Fibroblast of skin of scalp (primary cell): Measurements from ENCODE around the gene PRM3.

Experiments used
- DNase-seq: peaks from one replicate; pipeline ENCODE4 v3.0.0-alpha.2; 2013

Gene PRM3

GRCh38 chr16:11242658-11243057, 30.8 kb downstream of the PRM3 start:
- no peak for DNase-seq

DNA sequence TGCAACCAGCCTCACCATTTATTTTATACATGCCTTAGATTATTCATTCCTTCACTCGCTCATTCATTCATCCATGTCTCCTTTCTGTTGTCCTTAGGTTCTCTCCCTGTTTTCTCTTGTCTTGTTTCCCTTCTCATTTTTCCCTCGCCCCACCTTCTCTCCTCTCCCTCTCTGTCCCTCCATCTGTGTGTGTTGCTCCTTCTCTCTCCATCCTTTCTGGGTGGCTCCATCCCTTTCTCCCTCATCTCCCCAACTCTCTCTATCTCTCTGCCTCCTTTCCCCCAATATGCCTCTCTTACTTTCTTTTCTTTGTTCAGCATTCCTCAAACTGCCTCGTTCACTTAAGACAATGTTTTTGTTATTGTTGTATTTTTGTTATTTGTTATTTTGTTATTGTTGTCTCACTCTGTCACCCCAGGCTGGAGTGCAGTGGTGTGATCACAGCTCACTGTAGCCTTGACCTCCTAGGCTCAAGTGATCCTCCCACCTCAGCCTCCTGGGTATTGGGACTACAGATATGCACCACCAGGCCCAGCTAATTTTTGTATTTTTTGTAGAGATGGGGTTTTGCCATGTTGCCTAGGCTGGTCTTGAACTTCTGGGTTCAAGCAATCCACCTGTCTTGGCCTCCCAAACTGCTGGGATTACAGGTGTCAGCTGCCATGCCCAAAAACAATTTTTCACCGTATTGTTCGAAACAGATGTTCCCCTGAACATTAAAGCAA, 31.8 kb downstream of the PRM3 start:
- DNase-seq, result no peak

DNA sequence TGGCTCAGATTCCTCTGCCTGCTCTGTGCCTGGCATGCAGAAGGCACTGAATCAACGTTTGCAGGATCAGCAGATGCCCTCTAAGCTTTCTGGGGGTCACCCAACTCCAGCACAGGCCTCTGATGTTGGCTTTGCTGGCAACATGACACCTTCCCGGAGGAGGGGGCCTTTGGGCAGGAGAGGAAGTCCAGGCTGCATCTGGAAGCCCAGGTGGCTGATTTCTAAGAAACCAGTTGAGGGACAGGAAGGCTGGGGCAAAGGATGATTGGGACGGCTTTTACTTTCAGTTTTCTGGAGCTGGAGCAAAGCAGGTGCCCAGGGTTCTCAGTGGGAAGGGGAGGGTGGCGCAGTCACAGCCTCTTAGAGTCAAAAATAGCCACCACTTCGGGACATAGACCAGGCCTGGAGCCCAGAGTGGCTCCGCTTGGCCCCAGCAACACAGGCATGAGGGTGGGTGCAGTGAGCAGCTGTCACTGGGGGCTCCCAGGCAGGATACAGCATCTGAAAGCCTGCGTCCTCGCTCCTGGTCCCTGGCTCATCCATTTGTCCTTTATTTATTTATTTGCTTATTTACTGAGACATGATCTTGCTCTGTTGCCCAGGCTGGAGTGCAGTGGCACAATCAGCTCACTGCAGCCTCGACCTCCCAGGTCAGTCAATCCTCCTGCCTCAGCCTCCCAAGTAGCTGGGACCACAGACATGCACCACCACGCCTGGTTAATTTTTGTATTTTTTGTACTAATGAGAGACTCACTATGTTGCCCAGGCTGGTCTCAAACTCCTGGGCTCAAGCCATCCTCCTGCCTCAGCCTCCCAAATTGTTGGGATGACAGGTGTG, 32.6 kb downstream of the PRM3 start:
- no peak for DNase-seq

DNA sequence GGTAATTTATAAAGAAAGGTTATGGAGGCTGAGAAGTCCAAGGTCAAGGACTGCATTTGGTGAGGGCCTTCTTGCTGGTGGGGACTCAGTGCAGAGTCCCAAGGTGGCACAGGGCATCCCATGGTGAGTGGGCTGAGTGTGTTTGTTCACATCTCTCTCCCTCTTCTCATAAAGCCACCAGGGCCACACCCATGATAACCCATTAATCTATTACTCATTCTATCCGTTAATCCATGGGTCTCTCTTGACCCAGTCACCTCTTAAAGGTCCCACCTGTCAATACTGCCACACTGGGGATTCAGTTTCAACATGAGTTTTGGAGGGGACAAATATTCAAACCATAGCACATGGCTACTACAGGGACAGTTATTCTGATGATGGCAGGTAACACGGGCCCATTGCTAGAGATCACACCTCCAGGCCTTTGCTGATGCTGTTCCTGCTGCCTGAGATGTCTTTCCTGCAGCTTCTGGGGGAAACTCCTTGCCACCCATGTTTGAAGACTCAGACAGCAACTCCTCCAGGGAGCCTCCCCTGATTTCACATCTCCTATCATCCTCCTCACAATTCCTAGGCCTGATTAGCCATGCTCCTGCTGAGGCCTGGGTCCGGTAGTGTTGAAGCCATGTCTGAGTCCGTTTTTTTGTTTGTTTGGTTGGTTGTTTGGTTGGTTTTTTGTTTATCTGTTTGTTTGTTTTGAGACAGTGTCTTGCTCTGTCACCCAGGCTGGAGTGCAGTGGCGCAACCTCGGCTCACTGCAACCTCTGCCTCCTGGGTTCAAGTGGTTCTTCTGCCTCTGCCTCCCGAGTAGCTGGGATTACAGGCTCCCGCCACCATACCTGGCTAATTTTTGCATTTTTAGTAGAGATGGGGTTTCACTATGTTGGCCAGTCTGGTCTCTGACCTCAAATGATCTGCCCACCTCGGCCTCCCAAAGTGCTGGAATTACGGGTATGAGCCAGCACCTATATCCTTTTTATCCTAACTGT, 33.5 kb downstream of the PRM3 start:
- no peak for DNase-seq

GRCh38 chr16:11238272-11239202, 34.9 kb downstream of the PRM3 start:
- DNase-seq, result no peak

- no peak for DNase-seq
Observed at GRCh38 chr16:11236461-11237254, 36.8 kb downstream of the PRM3 start.

- DNase-seq, result no peak
Observed at GRCh38 chr16:11235703-11235991, 37.8 kb downstream of the PRM3 start.

DNA sequence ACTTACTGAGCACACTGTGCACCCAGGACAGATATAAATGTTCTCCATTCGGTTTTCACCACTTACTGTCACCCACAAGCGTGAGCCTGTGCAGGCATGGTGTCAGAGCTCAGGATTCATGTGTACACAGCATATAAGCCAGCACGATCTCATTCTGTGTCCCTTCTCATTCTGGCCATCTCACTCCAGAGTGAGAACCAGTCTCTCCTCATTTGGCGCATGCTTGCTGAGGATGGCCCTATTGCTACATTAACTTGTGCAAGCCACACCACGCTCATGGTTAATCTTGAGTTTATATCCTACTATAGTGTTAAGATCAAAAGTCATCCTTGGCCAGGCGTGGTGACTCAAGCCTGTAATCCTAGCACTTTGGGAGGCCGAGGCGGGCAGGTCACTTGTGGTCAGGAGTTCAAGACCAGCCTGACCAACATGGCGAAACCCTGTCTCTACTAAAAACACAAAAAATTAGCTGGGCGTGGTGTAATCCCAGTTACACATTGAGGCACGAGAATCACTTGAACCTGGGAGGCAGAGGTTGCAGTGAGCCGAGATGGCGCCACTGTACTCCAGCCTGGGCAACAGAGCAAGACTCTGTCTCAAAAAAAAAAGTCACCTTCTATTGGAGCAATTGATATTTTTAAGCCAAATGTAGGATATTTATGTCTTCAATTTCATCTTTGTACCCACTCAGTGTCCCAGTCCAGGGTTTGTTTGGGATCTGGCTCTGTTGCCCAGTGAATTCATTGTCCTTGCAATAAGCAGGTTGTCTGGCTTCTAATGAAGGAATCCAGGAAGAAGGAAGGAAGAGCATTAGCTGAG, 38.3 kb downstream of the PRM3 start:
- no peak for DNase-seq

GRCh38 chr16:11233727-11234376, 39.6 kb downstream of the PRM3 start:
- no peak for DNase-seq

DNA sequence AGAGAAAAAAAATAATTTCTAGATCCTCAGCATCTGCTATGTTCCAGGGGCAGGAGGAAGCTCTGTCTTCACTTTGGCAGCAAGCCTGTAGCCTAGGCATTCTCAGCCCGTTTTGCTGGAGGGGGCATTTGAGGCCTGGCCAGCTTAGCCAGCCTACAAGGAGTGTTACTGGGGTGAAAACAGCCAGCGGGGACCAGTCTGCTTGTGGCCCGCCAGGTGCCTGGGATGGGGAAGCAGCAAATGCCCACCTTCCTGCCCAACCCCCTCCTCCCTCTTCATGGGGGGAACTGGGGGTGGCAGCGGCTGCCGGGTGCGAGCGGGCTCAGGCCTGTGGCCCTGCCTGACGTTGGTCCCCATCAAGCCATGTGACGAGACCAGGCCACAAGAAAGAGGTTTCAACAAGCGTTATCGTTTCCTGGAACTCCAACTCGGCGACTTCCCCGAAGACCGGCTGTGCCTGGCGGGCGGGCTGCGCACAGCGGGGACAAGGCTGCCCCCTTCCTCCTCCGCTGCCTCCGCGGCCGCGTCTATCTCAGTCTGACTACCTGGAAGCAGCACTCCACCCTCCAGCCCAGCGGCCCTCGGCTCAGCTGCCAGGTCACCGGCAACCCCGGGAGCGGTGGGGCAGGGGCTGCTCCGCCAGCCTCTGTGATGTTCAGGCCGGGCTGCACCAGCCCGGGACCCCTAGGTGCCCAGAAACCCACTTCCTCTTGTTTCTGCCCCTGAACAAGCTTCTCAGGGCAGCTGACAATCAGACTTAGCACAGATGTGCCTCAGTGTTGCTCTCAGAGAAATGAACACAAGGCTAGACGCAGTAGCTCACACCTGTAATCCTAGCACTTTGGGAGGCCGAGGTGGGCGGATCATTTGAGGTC, 40.3 kb downstream of the PRM3 start:
- DNase-seq, result no peak

GRCh38 chr16:11232302-11232851, 41.1 kb downstream of the PRM3 start:
- DNase-seq, result no peak

GRCh38 chr16:11231367-11231970, 42.0 kb downstream of the PRM3 start:
- no peak for DNase-seq

- DNase-seq, result no peak
Observed at GRCh38 chr16:11229906-11230305, 43.5 kb downstream of the PRM3 start.

DNA sequence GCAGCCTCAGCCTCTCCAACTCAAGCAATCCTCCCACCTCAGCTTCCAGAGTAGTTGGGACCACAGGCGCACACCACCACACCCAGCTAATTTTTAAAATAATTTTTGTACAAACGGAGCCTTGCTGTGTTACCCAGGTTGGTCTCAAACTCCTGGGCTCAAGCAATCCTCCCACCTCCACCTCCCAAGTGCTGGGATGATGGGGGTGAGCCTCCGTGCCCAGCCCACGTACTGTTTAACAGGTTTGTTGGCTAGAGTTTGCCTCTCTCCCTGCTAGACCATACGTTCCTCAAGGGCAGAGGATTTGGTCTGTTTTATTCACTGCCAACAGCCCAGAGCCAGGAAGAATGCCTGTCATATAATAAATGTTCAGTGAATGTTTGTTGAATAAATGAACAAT, 44.0 kb downstream of the PRM3 start:
- no peak for DNase-seq

- DNase-seq, result no peak
Observed at GRCh38 chr16:11225677-11226549, 47.5 kb downstream of the PRM3 start.

GRCh38 chr16:11224894-11225676, 48.3 kb downstream of the PRM3 start:
- no peak for DNase-seq
